GM10847 (cell line): Measurements from ENCODE around the gene AKAP9.

Source experiments
- POLR2A ChIP-seq: IDR thresholded peaks from 2 replicates; pipeline ENCODE4 v1.6.1; 2011; ENCODE audit not compliant: insufficient read length; ENCODE audit errors: extremely low read depth

AKAP9 gene

GRCh38 chr7:92072708-92073107 is 132.0 kb downstream of the AKAP9 start:
- TF ChIP-seq POLR2A = no peak

- no peak for TF ChIP-seq POLR2A
Measured at GRCh38 chr7:92075455-92076158, 134.9 kb downstream of the AKAP9 start.

GRCh38 chr7:92076509-92076908 is 135.8 kb downstream of the AKAP9 start:
- TF ChIP-seq POLR2A = no peak

- no peak for TF ChIP-seq POLR2A
Measured at GRCh38 chr7:92088266-92088665, 147.6 kb downstream of the AKAP9 start.

- no peak for TF ChIP-seq POLR2A
Measured at GRCh38 chr7:92092210-92092609, 151.5 kb downstream of the AKAP9 start.

- TF ChIP-seq POLR2A = no peak
Measured at GRCh38 chr7:92095380-92095779, 154.7 kb downstream of the AKAP9 start.

GRCh38 chr7:92100534-92100933 is 159.9 kb downstream of the AKAP9 start:
- no peak for TF ChIP-seq POLR2A

- TF ChIP-seq POLR2A = no peak
Measured at GRCh38 chr7:92108821-92109220, 168.2 kb downstream of the AKAP9 start.

- TF ChIP-seq POLR2A = no peak
Measured at GRCh38 chr7:92110857-92111256, 170.2 kb downstream of the AKAP9 start.

GRCh38 chr7:92115821-92116220 is 175.2 kb downstream of the AKAP9 start:
- TF ChIP-seq POLR2A = no peak

GRCh38 chr7:92116949-92117348 is 176.3 kb downstream of the AKAP9 start:
- no peak for TF ChIP-seq POLR2A

GRCh38 chr7:92119213-92119759 is 178.6 kb downstream of the AKAP9 start:
- TF ChIP-seq POLR2A = no peak

GRCh38 chr7:92121681-92122080 is 181.0 kb downstream of the AKAP9 start:
- no peak for TF ChIP-seq POLR2A

GRCh38 chr7:92131093-92131492 is 190.4 kb downstream of the AKAP9 start:
- no peak for TF ChIP-seq POLR2A

GRCh38 chr7:92131764-92132330 is 191.2 kb downstream of the AKAP9 start:
- no peak for TF ChIP-seq POLR2A

GRCh38 chr7:92133133-92133736 is 192.6 kb downstream of the AKAP9 start:
- no peak for TF ChIP-seq POLR2A
